ENCODE measurements around the gene MICAL3.
"Not testable (repeated sequence)": the region's sequence is repeated elsewhere in the genome, so short reads cannot be mapped to it uniquely, and the experiment has no call there.

Gene MICAL3

GRCh38 chr22:18058371-18059093 is 34.2 kb upstream of the MICAL3 start:
- DNase-seq = no peak

GRCh38 chr22:18057568-18058209 is 33.3 kb upstream of the MICAL3 start:
- DNase-seq = no peak

- no peak for DNase-seq
These were observed 32.6 kb upstream of the MICAL3 start for GRCh38 chr22:18056807-18057474.

- no peak for DNase-seq
These were observed 31.9 kb upstream of the MICAL3 start for GRCh38 chr22:18056161-18056666.

- DNase-seq = no peak
These were observed 31.3 kb upstream of the MICAL3 start for GRCh38 chr22:18055619-18056160.

GRCh38 chr22:18053216-18053946 is 29.0 kb upstream of the MICAL3 start:
- DNase-seq = not testable (repeated sequence)

GRCh38 chr22:18051113-18051512 is 26.8 kb upstream of the MICAL3 start:
- not testable (repeated sequence) for DNase-seq

- no peak for DNase-seq
These were observed 25.7 kb upstream of the MICAL3 start for GRCh38 chr22:18050065-18050464.

GRCh38 chr22:18048441-18048898 is 24.1 kb upstream of the MICAL3 start:
- no peak for DNase-seq

- no peak for DNase-seq
These were observed 23.7 kb upstream of the MICAL3 start for GRCh38 chr22:18048041-18048440.

GRCh38 chr22:18045794-18046193 is 21.4 kb upstream of the MICAL3 start:
- DNase-seq = no peak

GRCh38 chr22:18044548-18045271 is 20.3 kb upstream of the MICAL3 start:
- no peak for DNase-seq

GRCh38 chr22:18042685-18043084 is 18.3 kb upstream of the MICAL3 start:
- DNase-seq = no peak

- DNase-seq = not testable (repeated sequence)
These were observed 16.5 kb upstream of the MICAL3 start for GRCh38 chr22:18040898-18041297.

- DNase-seq = no peak
These were observed 11.4 kb upstream of the MICAL3 start for GRCh38 chr22:18035751-18036150.

- no peak for DNase-seq
These were observed 9.7 kb upstream of the MICAL3 start for GRCh38 chr22:18034076-18034475.

- DNase-seq = no peak
These were observed 9.0 kb upstream of the MICAL3 start for GRCh38 chr22:18033204-18033998.

- DNase-seq = no peak
These were observed 8.2 kb upstream of the MICAL3 start for GRCh38 chr22:18032455-18033101.

GRCh38 chr22:18031695-18032454 is 7.5 kb upstream of the MICAL3 start:
- no peak for DNase-seq

Data from activated CD4-positive, CD25-positive, alpha-beta regulatory T cell treated with anti-CD3 and anti-CD28 coated beads, Interleukin-2, amount 50 U/mL, for 72 hours (primary cell).